ENCODE measurements around the gene MGAT4B. TPM values are rescaled to one million over a fixed set of nuclear protein-coding genes. Genes with fewer than 3 reads are reported as not detected.

MGAT4B gene
- total and polyA plus RNA-seq, 2 of the 13 experiments (the other 11 are each of a cell fraction or from before 2014, with no cell fraction given), result 93.5 to 130 TPM

GRCh38 chr5:179837076-179838011, 30.7 kb upstream of the MGAT4B start:
- H3K27me3 ChIP-seq (ENCODE audit: control insufficient read depth in 1 of 2, insufficient read depth in 2 of 2, low read length in 2 of 2), result no peaks in the 10 kb centered on the region
- no peak overlapping the region for H3K27ac ChIP-seq (ENCODE audit: extremely low read length, insufficient read depth, low read length)
- ChIA-PET POLR2A (interaction anchor here (0.9 to 4.3 kb wide), 11 partner anchors 10 to 214 kb away, joined by 3 to 19 read pairs (median 6); partner anchors contain the start of genes HNRNPH1 and SQSTM1), CTCF (ENCODE audit: low intra/inter-chr PET ratio, low total read pairs) (interaction anchor here (1.9 kb wide), 1 partner anchor 35 kb away, joined by 5 read pairs; no protein-coding TSS in a partner anchor)
- H4K20me1 ChIP-seq (ENCODE audit: insufficient read depth, low read length), result peaks cover 17% of the 10 kb centered on the region; the same call in 1 of the 2 replicates
- no peak overlapping the region for H3K9ac ChIP-seq (ENCODE audit: insufficient read depth, low read depth, low read length)
- in situ Hi-C loops (cut with HindIII; ENCODE audit: extremely low pct_ligation_motif_present, low pct_unique_long_range_greater_than_20kb), result no loop called here
- WGBS (ENCODE audit: low lambda C conversion rate), result 97% methylated on average over 9 of the region's 15 CpGs
- intact Hi-C loops (cut with micrococcal nuclease; ENCODE audit: unreplicated experiment), result no loop called here
- no peaks in the 10 kb centered on the region for H3K79me2 ChIP-seq (ENCODE audit: insufficient read depth, low read length)
- DNase-seq (ENCODE audit: low spot score) (no peak), FAIRE-seq (no peak), ATAC-seq (peak; percentile 1; the same call in 2 of the 3 replicates)
- peaks cover 8% of the 10 kb centered on the region for H3K4me1 ChIP-seq (ENCODE audit: insufficient read depth, low read length)
- peaks cover 30 to 49% of the 10 kb centered on the region in 2 experiments for H3K36me3 ChIP-seq (replicated peaks in 1 of 2; ENCODE audit: control insufficient read depth in 1 of 2, insufficient read depth in 2 of 2, low read length in 2 of 2)
- H2AFZ ChIP-seq (ENCODE audit: low read length), result no peak overlapping the region
- TSS peak; percentile 17 for BruUV-seq (replicated peaks)
- H3K4me3 ChIP-seq (replicated peaks in 1 of 3; ENCODE audit: insufficient read depth in 1 of 3, low read depth in 2 of 3, low read length in 3 of 3), result no peak overlapping the region
- no peak overlapping the region for H3K4me2 ChIP-seq (ENCODE audit: low read depth, low read length)
- no peaks in the 10 kb centered on the region for H3K9me3 ChIP-seq (ENCODE audit: low read length)
- TF ChIP-seq POLR2A (IDR thresholded peaks at IDR 0.05; ENCODE audit: insufficient read depth in 1 of 2, low read depth in 2 of 2, low read length in 2 of 2) (peak in 1 of 2 experiments; percentile 43; a peak in 2 of 4 replicates), GRHL1 (CRISPR knock-in tag; conservative IDR thresholded peaks at IDR 0.05) (no peak), ZNF484 (CRISPR knock-in tag; IDR thresholded peaks at IDR 0.05; ENCODE audit: borderline replicate concordance, low read depth) (no peak), TP53 (CRISPR knock-in tag; conservative IDR thresholded peaks at IDR 0.05) (no peak), ZMYM2 (CRISPR knock-in tag; IDR thresholded peaks at IDR 0.05) (no peak), ZFX (CRISPR knock-in tag; IDR thresholded peaks at IDR 0.05; ENCODE audit: low read depth) (peak; percentile 17; the same call in 1 of the 2 replicates), HES4 (CRISPR knock-in tag; IDR thresholded peaks at IDR 0.05; ENCODE audit: borderline replicate concordance) (0 out of 2 replicates have a peak, but pooled peaks have one; percentile 18), KLF15 (CRISPR knock-in tag; IDR thresholded peaks at IDR 0.05; ENCODE audit: borderline replicate concordance) (no peak), JUN (CRISPR knock-in tag; IDR thresholded peaks at IDR 0.05) (no peak), ZNF761 (CRISPR knock-in tag; conservative IDR thresholded peaks at IDR 0.05) (no peak), TBX3 (IDR thresholded peaks at IDR 0.05; ENCODE audit: borderline replicate concordance) (no peak), MXI1 (IDR thresholded peaks at IDR 0.05; ENCODE audit: borderline replicate concordance, low read depth, low read length) (0 out of 3 replicates have a peak, but pooled peaks have one; percentile 0), RBM22 (optimal IDR thresholded peaks at IDR 0.05; ENCODE audit: low read length) (peak; percentile 95), NR2C2 (CRISPR knock-in tag; IDR thresholded peaks at IDR 0.05; ENCODE audit: borderline replicate concordance) (0 out of 2 replicates have a peak, but pooled peaks have one; percentile 22), RAD21 (CRISPR knock-in tag; IDR thresholded peaks at IDR 0.05) (0 out of 2 replicates have a peak, but pooled peaks have one; percentile 19), RARG (CRISPR knock-in tag; IDR thresholded peaks at IDR 0.05; ENCODE audit: low read depth) (no peak), ZNF496 (CRISPR knock-in tag; IDR thresholded peaks at IDR 0.05; ENCODE audit: insufficient replicate concordance) (no peak), SSRP1 (CRISPR knock-in tag; IDR thresholded peaks at IDR 0.05) (peak; percentile 70; the same call in 1 of the 2 replicates), SRSF1 (optimal IDR thresholded peaks at IDR 0.05; ENCODE audit: low read depth, low read length) (peak; percentile 4)
- TF ChIP-seq, protein P1, sequence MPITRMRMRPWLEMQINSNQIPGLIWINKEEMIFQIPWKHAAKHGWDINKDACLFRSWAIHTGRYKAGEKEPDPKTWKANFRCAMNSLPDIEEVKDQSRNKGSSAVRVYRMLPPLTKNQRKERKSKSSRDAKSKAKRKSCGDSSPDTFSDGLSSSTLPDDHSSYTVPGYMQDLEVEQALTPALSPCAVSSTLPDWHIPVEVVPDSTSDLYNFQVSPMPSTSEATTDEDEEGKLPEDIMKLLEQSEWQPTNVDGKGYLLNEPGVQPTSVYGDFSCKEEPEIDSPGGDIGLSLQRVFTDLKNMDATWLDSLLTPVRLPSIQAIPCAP (CRISPR knock-in tag; IDR thresholded peaks at IDR 0.05; ENCODE audit: low read depth), result 0 out of 2 replicates have a peak, but pooled peaks have one; percentile 47
- TF ChIP-seq, protein P2, sequence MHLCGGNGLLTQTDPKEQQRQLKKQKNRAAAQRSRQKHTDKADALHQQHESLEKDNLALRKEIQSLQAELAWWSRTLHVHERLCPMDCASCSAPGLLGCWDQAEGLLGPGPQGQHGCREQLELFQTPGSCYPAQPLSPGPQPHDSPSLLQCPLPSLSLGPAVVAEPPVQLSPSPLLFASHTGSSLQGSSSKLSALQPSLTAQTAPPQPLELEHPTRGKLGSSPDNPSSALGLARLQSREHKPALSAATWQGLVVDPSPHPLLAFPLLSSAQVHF (CRISPR knock-in tag; IDR thresholded peaks at IDR 0.05), result no peak

Measured in HepG2 (cell line).